Kidney epithelial cell (primary cell): Measurements from ENCODE around the gene PLXNA2. TPM values are rescaled to one million over a fixed set of nuclear protein-coding genes. Genes with fewer than 3 reads are reported as not detected.

Source experiments
- DNase-seq: peaks from one replicate; pipeline ENCODE4 v3.0.0-alpha.2; 2010; ENCODE audit warnings: low read depth
- H3K27me3 ChIP-seq: 2 replicates; pipeline ENCODE4 v1.6.0; 2011; ENCODE audit warnings: low read length; ENCODE audit not compliant: control insufficient read depth, insufficient read depth
- H3K36me3 ChIP-seq: 2 replicates; pipeline ENCODE4 v1.5.1; 2011; ENCODE audit warnings: low read length; ENCODE audit not compliant: control insufficient read depth, insufficient read depth
- H3K4me3 ChIP-seq: 2 replicates; pipeline ENCODE4 v1.5.1; 2011; ENCODE audit warnings: low read depth, mild to moderate bottlenecking, control low read depth, low read length
- total RNA-seq: library from RNA; depleted of rRNA; stranded (reverse); fragments of >200 nt; gene quantifications from 2 replicates; pipeline ENCODE4 v1.2.3, GENCODE V29; 2015
- TF ChIP-seq, protein P1 (sequence below): IDR thresholded peaks from 2 replicates; pipeline ENCODE4 v1.5.1; 2011; ENCODE audit warnings: mild to moderate bottlenecking, moderate library complexity, low read length, control low read depth, inconsistent platforms; ENCODE audit not compliant: insufficient read depth, poor library complexity, severe bottlenecking

PLXNA2 gene
- total RNA-seq, 1 donor from 2014 or later: 6.9 TPM

DNA sequence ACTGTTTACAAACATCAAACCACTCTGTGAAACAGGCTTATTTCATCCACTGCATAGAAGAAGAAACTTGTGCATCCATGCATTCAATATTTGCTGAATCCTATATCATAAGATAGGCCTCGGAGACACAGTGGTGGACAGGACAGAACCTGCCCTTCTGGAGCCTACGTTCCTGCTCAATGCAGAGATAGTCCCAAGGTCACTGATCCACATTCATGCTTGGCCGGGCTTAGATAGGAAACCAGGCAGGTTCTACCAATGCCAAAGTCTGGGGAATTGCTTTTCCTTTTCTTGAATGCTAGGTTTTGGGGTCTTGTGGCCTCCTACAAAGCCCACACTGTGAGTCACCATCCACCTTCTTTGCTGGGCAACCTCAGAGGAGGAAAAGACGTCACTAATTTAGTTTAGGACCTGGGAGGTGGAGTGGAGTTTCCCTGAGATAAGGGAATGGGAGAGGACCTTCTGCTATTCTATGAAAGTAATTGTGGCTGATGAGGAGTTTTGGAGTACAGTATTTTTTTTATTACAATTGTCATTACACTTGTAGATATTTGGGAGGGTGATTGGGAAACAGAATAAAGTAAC lies 233.6 kb downstream of the PLXNA2 start:
- no peak overlapping the region for H3K4me3 ChIP-seq
- no peaks in the 10 kb centered on the region for H3K36me3 ChIP-seq
- DNase-seq: no peak
- TF ChIP-seq, protein P1, sequence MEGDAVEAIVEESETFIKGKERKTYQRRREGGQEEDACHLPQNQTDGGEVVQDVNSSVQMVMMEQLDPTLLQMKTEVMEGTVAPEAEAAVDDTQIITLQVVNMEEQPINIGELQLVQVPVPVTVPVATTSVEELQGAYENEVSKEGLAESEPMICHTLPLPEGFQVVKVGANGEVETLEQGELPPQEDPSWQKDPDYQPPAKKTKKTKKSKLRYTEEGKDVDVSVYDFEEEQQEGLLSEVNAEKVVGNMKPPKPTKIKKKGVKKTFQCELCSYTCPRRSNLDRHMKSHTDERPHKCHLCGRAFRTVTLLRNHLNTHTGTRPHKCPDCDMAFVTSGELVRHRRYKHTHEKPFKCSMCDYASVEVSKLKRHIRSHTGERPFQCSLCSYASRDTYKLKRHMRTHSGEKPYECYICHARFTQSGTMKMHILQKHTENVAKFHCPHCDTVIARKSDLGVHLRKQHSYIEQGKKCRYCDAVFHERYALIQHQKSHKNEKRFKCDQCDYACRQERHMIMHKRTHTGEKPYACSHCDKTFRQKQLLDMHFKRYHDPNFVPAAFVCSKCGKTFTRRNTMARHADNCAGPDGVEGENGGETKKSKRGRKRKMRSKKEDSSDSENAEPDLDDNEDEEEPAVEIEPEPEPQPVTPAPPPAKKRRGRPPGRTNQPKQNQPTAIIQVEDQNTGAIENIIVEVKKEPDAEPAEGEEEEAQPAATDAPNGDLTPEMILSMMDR: no peak
- H3K27me3 ChIP-seq: no peaks in the 10 kb centered on the region

DNA sequence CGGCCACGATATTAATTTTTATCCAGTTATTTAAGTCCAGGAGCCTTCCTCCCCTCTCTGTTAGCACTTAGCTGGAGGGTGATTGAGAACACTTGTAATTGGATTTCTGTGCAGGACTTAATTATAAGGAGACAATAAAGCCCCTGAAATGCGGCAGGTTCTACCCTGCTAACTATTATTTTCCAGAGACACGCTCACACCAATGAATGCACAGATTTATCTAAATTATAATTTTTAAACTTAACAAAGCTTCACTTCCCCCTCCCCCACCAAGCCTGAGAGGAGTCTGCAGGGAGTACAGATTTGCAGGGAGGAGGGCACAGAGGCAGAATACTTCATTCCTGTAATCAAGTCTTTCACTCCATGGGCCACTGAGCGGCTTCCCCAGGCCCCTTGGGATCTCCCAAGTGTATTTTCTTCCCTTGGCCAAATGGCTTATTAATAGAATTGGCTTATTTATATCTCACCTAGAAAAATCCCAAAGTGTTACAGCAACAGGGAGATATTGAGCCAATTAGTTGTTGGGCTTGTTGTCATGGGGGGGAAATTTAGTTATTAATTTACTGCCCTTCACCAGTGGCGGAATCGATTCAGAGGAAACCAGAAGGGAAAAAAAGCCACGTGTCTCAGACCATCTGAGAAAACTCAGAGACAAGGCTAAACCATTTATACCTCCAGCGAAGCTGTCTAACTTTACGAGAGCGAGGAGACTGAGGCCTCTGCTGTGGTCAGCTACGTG lies 234.3 kb downstream of the PLXNA2 start:
- no peak overlapping the region for H3K4me3 ChIP-seq
- H3K27me3 ChIP-seq: no peaks in the 10 kb centered on the region
- TF ChIP-seq, protein P1: no peak
- no peaks in the 10 kb centered on the region for H3K36me3 ChIP-seq
- DNase-seq: no peak

DNA sequence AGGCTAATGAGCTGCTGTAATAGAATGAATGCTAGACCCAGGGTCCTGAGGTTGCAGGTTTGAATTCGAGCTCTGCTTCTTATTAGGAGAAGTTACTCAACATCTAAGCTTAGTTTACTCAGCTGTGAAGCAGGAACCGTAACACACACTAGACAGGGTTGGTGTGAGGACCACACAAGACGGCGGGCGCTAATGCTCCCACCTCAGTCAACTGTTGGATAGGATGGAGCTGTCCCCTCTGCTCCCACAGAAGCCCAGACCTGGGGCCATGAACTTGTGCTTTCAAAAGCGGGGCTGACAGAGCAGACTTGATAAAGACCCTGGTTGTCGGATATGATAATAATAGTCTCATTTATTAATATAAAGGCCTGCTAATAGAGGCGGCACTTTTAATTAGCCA lies 234.9 kb downstream of the PLXNA2 start:
- no peak overlapping the region for H3K4me3 ChIP-seq
- TF ChIP-seq, protein P1: no peak
- no peaks in the 10 kb centered on the region for H3K36me3 ChIP-seq
- DNase-seq: no peak
- no peaks in the 10 kb centered on the region for H3K27me3 ChIP-seq

DNA sequence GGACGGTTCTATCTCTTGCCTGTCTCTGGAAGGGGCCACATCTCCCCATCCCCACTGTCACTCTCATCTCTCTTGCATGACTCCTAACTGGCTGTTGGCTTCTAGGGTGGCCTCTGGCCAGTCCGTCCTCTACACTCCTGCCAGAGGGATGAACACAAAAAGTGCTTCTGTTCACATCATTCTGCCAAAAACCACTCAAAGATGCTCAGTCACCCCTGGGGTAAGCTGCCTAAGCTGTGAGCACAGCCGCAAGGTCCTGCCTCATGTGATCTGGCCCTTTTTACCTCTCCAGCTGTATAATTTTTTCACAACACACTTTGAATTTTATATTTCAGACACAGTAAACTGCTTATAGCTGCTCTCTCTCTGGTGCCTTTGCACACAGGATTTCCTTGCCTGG lies 235.7 kb downstream of the PLXNA2 start:
- Histone ChIP-seq H3K4me3 (no peak overlapping the region), H3K36me3 (no peaks in the 10 kb centered on the region), H3K27me3 (no peaks in the 10 kb centered on the region)
- TF ChIP-seq, protein P1: no peak
- DNase-seq: no peak

DNA sequence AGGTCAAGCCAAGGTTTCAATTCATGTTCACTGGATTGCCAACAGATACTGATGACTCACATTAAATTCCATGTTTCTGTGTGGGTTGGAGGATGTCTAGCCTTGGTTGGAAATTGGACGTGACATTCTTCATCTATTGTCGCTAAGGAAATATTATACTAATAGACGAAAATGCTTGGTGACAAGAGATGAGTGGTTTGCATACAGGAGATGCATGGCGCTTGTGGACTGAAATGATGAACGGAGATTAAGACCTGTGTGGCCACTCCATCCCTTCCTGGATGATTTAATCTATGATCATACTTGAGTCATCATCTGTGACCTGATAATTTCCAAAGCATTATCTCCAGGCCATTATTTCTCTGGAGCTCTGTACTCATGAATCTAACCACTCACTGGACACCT lies 236.2 kb downstream of the PLXNA2 start:
- TF ChIP-seq, protein P1: no peak
- H3K36me3 ChIP-seq: no peaks in the 10 kb centered on the region
- no peaks in the 10 kb centered on the region for H3K27me3 ChIP-seq
- no peak for DNase-seq
- no peak overlapping the region for H3K4me3 ChIP-seq
